ENCODE results near the gene GCSH.

Gene GCSH

GRCh38 chr16:81099958-81100357 lies 3.8 kb upstream of the GCSH start:
- DNase-seq = no peak

GRCh38 chr16:81097230-81097629 lies 1.0 kb upstream of the GCSH start:
- DNase-seq = no peak

DNA sequence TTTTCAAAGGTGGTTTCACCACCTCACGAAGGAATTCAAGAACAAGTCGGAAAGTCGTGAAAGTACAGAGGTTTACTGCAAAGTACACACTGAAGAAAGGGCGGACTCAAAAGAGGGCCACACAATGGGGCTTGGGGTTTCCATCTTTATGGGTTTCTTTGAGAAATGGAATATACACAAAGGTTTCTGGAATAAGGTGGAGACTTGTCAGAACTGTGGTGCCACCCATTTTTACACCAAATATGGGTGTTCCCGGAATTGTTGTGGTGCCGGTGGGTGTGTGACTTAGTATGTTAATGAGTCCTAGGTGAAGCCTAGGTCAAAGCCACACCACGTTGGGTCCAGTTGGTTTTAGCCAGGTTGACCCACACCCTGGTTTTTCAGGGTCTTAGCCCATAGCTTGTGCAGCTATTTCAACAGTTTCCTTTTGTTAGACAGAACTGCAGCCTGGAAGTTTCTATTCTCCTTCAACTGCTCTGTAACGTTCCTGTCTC lies 567 bp upstream of the GCSH start:
- no peak for DNase-seq

- peak; percentile 87 for DNase-seq
These were observed 592 bp downstream of the GCSH start for GRCh38 chr16:81095653-81095952.

- DNase-seq = peak; percentile 31
These were observed 1.4 kb downstream of the GCSH start for GRCh38 chr16:81094771-81095251.

- DNase-seq = no peak
These were observed 7.4 kb downstream of the GCSH start for GRCh38 chr16:81088836-81089235.

DNA sequence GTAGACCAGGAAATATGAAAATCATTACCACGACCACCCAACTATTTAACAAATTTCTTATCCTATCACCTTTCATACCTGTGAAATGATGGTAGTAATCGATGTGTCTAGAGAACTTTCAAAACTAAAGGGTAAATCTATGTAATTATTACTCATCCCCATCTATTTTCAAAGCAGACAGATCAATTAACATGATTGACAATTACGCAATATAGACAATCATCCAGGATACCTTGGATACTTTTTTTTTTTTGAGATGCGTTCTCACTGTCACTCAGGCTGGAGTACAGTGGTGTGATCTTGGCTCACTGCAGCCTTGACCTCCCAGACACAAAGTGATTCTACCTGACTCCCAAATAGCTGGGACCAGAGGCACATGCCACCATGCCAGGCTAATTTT lies 15.2 kb downstream of the GCSH start:
- no peak for DNase-seq

DNA sequence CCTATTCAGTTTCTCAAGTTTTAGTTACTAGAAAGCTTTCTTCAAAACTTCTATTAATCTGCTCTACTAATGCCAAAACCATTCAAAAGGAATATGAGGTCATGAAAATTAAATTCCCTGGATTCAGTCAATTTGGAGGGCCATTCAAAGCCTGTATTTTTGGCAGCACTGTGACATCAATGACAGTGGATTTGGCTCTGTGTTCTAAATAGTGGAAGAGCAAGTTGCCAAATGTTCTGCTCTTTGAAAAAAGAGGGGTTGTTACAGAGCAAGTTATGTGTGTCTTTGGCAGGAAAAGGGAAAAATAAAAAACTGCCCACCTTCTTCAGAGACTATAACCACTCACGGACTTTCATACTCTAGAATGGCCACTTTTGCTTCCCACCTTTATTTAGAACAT lies 16.0 kb downstream of the GCSH start:
- DNase-seq = no peak

- peak; percentile 99 for DNase-seq
These were observed 18.9 kb downstream of the GCSH start, which contains the start of gene C16orf46 for GRCh38 chr16:81077076-81077940. C16orf46 (minus strand) TSS chr16:81077238; CDS start chr16:81063955, 13,283 bp downstream.

GRCh38 chr16:81076566-81077075 lies 19.6 kb downstream of the GCSH start:
- DNase-seq = peak; percentile 98

GRCh38 chr16:81073560-81074330 lies 22.4 kb downstream of the GCSH start:
- DNase-seq = no peak

DNA sequence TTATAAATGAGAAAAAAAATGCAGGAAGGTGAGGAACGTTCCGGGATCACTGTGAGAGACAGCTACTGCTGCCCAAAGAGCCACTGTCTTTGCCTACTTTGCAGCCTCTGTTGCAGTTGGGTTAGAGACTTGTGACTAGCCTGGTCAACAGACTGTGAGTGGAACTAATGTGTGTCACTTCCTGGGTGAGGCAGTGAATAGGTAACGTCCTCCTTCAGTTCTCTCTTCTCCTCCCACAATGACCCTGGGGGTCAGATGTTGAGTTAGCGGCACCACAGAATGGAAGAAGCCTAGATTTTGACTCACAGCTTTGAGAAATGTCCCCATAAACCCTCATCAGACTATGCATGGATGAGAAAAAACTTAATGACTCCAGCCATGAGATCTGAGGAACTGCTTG lies 24.4 kb downstream of the GCSH start:
- no peak for DNase-seq

- no peak for DNase-seq
These were observed 25.2 kb downstream of the GCSH start for GRCh38 chr16:81070979-81071378.

GRCh38 chr16:81069063-81069462 lies 27.1 kb downstream of the GCSH start:
- no peak for DNase-seq

- no peak for DNase-seq
These were observed 29.0 kb downstream of the GCSH start for GRCh38 chr16:81067166-81067565.

DNA sequence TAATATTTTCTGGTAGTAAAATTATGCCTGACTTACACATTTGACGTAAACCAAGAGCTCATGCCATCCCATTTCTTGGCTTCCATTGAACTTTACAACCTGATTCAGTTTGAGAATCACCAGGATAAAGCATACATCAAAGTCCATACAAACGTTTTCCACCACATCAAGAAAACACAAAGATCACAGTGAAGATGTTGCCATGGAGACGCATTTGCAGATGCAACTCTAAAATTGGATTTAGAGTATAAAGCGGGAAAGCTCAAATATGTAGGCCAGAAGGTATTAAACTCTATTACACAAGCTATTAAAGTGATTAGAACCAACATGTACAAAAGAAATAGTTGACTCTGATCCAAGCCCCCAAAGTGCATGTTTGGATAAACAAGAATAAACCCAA lies 29.5 kb downstream of the GCSH start:
- DNase-seq = peak; percentile 29

DNA sequence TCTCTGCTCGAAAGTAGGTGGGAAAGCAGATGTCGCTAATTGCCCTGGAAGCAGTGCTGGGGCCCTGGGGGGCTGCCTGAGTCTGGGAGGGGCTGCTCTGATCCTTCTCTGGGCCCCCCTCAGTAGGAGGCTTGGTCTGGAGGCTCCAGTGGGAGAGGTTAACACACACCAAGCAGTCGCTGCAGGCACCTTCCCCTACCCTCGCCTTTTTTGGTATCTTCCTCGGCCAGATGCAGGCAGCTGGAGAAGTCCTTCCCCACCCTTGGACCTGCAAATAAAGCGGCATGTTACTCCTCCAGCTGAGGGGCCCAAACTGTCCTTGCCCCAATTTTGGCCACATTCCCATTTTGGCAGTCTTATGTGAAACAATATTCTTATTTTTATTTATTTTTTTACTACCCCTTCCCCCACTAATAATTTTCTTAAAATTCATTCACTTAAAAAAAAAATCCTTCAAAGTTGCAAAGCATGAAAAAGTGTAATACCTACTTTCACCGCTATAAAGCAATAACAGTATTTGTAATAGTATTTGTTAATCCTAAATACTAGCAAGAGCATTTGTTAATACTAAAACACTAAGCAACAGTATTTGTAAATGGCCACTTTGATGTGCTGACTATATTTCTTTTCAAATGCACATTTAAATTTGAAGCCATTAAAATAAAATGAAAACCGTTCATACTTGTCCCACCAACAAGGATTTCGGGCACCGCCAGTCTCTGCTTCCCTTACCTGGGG lies 34.2 kb downstream of the GCSH start:
- no peak for DNase-seq

DNA sequence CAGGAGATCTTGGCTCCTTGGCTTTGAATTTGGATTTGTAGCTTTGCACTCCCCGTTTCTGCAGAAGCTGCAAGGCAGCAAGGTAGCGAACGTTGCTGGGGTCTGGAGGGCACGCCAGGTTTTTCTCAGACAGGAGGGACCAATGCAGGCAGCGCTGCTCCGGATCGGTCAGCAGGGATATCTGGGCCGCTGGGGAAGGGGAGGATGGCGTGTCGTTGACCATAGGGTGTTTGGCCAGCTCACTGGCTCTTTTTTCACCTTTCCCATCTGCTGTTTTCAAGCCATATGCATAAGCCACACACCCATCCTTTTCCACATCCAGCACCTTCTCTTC lies 34.9 kb downstream of the GCSH start:
- no peak for DNase-seq

DNA sequence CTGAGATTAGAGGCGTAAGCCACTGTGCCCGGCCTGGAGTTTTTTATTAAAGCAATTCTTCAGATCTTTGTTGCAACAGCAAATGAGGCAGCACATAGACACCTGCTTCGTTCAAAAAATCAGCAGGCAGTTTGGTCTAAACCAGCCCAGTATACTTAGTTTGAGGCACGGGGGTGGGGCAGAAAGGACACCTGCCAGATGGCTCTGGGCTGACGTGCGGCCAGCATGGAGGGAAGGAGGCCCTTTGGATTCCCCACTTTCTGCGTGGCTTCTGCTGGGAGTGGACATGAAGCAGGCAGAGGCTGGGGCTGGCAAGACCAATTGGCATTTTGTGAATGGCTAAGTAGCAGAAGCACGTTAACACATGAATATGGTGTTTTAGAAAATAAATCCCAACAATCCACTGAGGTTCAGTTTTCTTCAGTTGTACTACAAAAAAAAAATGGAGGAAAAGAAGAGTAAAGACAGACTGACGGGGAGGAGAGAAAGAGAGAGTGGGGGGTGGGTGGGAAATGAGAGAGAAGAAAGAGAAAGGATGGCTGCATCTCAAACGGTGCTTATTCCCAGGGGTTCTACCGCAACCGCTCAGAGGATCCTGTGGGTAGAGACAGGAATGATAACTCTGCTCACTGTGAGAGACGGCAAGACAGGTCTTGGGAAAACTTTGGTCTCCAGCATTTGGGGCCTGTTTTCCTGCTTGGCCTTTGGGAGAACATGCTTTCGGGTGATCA lies 35.5 kb downstream of the GCSH start:
- no peak for DNase-seq

DNA sequence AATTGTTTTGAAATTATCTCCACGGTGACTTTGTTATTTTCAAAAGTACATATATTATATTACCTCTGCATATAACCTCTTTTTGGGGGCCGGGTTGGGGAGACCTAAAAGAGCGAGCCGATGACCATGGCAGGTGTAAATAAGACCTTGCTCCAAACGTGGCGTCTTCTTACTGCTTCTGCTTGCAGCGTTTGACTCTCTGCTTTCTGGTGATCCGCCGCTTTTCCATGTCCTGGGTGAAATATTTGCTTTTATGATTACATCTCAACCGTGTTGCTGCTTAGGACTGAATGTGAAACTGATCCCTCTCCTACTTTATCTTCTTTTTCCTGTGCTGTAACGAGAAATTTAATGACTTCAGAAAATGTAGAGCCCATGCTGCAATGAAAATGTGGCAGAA lies 42.4 kb downstream of the GCSH start:
- DNase-seq = no peak

DNA sequence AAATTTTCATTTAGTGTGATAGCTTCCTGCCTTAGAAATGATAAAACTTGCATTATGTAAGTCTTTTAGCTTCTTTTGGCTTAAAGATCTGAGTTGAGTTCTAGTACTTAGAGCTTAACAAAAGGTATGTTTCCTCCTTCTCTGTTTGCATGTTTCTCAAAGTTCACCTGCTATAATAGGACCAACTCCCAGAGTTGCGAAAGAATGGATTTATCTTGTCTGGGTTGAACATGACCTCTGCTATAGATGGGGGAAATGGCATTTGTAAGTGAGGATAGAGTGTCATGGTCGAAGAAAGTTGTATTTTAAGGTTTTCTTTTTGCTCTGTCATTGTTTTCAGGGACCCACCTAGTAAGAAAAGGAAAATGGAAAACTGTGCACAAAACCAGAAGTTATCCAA lies 53.4 kb downstream of the GCSH start:
- no peak for DNase-seq

DNA sequence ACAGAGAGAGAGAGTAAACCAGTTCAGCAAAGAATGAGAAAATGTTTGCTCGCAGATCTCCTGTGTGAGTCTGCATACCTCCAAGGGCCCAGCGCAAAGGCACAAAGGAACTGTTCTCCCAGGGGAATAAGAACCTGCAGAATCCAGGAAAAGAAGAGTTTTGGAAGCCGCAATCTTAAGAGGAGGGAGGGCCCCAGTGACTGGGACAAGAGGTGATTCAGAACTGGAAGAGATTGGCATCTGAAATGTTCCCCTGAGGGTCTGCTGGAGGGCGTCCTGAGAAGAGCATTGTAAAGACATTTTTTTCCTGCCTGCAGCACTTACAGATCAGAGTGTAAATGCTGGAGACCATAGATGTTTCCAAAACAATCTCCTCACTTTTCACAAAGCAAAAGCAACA lies 54.5 kb downstream of the GCSH start:
- no peak for DNase-seq

All from eye (tissue), 1 donor.